PC-3 (cell line): Measurements from ENCODE around the gene IL20RB.

Experiments
- CTCF ChIP-seq: fragments of 300-600 bp; sonication (generic); conservative IDR thresholded peaks from 2 replicates; pipeline ENCODE4 v1.5.1; 2017; ENCODE audit warnings: antibody characterized with exemption, low read depth, mild to moderate bottlenecking, low read length
- EZH2 ChIP-seq: fragments of 300-600 bp; sonication (generic); IDR thresholded peaks from one replicate; pipeline ENCODE4 v1.6.1; 2017; ENCODE audit warnings: antibody characterized with exemption, mild to moderate bottlenecking, low read length; ENCODE audit not compliant: unreplicated experiment
- EZH2phosphoT487 ChIP-seq: fragments of 300-600 bp; sonication (generic); IDR thresholded peaks from 2 replicates; pipeline ENCODE4 v1.6.1; 2018; ENCODE audit warnings: mild to moderate bottlenecking, antibody characterized with exemption, low read length, borderline replicate concordance

DNA sequence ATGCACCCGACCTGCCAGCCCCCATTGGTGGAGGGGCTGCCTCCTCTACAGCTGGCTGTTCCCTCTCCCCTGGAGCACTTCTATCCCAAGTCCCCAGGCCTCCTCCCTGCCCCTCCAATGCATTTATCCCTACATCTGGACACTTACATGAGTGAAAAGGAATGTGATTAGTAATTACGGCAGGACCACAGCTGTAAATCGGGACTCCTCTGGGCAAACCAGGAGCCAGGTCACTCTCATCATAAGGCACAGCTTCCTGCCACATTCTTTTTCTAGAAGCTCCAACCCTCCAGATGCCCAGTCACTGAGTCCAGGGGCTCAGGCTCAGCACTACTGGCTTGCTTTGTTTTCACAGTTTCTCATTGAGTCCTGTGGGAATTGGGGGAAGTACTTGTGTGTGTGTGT lies 54.3 kb downstream of the IL20RB start:
- TF ChIP-seq CTCF = no peak
- TF ChIP-seq EZH2 = no peak
- TF ChIP-seq EZH2phosphoT487 = no peak
